IMR-90 (cell line): Measurements from ENCODE around the gene LTF.
"Not testable (repeated sequence)": the region's sequence is repeated elsewhere in the genome, so short reads cannot be mapped to it uniquely, and the experiment has no call there.

Experiments
- BHLHE40 ChIP-seq: fragments of 150-350 bp; IDR thresholded peaks from 2 replicates; pipeline ENCODE4 v1.6.1; 2016; ENCODE audit warnings: mild to moderate bottlenecking, low read depth, low read length
- CEBPB ChIP-seq: IDR thresholded peaks from 2 replicates; pipeline ENCODE4 v1.6.1; 2012; ENCODE audit warnings: low read depth, low read length, improper control_type of control experiment
- CHD1 ChIP-seq: IDR thresholded peaks from 2 replicates; pipeline ENCODE4 v1.6.1; 2012; ENCODE audit warnings: low read depth, low read length, improper control_type of control experiment
- FOS ChIP-seq: fragments of 150-350 bp; IDR thresholded peaks from 2 replicates; pipeline ENCODE4 v1.6.1; 2016; ENCODE audit warnings: low read depth, low read length
- MAFK ChIP-seq: IDR thresholded peaks from 2 replicates; pipeline ENCODE4 v1.6.1; 2012; ENCODE audit warnings: low read depth, low read length, improper control_type of control experiment
- MXI1 ChIP-seq: IDR thresholded peaks from 2 replicates; pipeline ENCODE4 v1.6.1; 2012; ENCODE audit warnings: low read depth, mild to moderate bottlenecking, low read length, moderate library complexity, borderline replicate concordance
- NFE2L2 ChIP-seq: fragments of 150-350 bp; IDR thresholded peaks from 2 replicates; pipeline ENCODE4 v1.6.1; 2016; ENCODE audit warnings: low read depth, mild to moderate bottlenecking, low read length
- POLR2A ChIP-seq: IDR thresholded peaks from 2 replicates; pipeline ENCODE4 v1.6.1; 2012; ENCODE audit warnings: mild to moderate bottlenecking, low read depth, low read length
- RAD21 ChIP-seq: IDR thresholded peaks from 2 replicates; pipeline ENCODE4 v1.6.1; 2012; ENCODE audit warnings: low read length, improper control_type of control experiment
- RCOR1 ChIP-seq: IDR thresholded peaks from 2 replicates; pipeline ENCODE4 v1.6.1; 2012; ENCODE audit warnings: mild to moderate bottlenecking, low read length, improper control_type of control experiment; ENCODE audit not compliant: insufficient replicate concordance
- SMC3 ChIP-seq: fragments of 150-350 bp; IDR thresholded peaks from 2 replicates; pipeline ENCODE4 v1.6.1; 2016; ENCODE audit warnings: low read depth, mild to moderate bottlenecking, antibody characterized with exemption, low read length, moderate library complexity
- TF ChIP-seq, protein P1 (sequence below): conservative IDR thresholded peaks from 2 replicates; pipeline ENCODE4 v1.5.1; 2012; ENCODE audit warnings: mild to moderate bottlenecking, low read depth, low read length, improper control_type of control experiment
- TF ChIP-seq, protein P2 (sequence below): fragments of 150-350 bp; IDR thresholded peaks from 2 replicates; pipeline ENCODE4 v1.6.1; 2016; ENCODE audit warnings: low read depth, mild to moderate bottlenecking, low read length, moderate library complexity, borderline replicate concordance
- TF ChIP-seq, protein P3 (sequence below): fragments of 150-350 bp; IDR thresholded peaks from 2 replicates; pipeline ENCODE4 v1.6.1; 2017; ENCODE audit warnings: mild to moderate bottlenecking, antibody characterized with exemption, low read length, low read depth

DNA sequence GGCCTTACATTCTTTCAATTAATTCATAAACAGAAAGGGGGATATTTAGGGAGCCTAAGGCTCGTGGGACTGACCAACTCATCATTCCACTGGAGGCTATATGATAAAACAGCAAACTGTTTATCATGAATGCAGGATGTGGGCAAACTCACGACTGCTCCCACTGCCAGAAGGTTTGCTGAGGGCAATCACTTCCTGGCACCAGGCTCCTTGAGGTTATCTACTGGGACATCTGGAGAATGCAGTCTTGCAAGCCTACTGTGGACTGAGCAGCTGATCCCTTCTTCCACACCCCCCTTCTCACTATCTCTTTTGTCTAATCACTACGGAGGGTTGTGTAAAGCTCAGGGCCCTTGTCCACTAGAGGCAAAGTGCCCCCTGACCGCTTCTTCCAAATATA, 31.6 kb downstream of the LTF start:
- TF ChIP-seq, protein P1, sequence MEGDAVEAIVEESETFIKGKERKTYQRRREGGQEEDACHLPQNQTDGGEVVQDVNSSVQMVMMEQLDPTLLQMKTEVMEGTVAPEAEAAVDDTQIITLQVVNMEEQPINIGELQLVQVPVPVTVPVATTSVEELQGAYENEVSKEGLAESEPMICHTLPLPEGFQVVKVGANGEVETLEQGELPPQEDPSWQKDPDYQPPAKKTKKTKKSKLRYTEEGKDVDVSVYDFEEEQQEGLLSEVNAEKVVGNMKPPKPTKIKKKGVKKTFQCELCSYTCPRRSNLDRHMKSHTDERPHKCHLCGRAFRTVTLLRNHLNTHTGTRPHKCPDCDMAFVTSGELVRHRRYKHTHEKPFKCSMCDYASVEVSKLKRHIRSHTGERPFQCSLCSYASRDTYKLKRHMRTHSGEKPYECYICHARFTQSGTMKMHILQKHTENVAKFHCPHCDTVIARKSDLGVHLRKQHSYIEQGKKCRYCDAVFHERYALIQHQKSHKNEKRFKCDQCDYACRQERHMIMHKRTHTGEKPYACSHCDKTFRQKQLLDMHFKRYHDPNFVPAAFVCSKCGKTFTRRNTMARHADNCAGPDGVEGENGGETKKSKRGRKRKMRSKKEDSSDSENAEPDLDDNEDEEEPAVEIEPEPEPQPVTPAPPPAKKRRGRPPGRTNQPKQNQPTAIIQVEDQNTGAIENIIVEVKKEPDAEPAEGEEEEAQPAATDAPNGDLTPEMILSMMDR, result not testable (repeated sequence)
- not testable (repeated sequence) for TF ChIP-seq CHD1, POLR2A, RCOR1, MXI1, RAD21, CEBPB, FOS, NFE2L2, BHLHE40, SMC3, MAFK
- TF ChIP-seq, protein P2, sequence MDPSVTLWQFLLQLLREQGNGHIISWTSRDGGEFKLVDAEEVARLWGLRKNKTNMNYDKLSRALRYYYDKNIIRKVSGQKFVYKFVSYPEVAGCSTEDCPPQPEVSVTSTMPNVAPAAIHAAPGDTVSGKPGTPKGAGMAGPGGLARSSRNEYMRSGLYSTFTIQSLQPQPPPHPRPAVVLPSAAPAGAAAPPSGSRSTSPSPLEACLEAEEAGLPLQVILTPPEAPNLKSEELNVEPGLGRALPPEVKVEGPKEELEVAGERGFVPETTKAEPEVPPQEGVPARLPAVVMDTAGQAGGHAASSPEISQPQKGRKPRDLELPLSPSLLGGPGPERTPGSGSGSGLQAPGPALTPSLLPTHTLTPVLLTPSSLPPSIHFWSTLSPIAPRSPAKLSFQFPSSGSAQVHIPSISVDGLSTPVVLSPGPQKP, result not testable (repeated sequence)
- TF ChIP-seq, protein P3, sequence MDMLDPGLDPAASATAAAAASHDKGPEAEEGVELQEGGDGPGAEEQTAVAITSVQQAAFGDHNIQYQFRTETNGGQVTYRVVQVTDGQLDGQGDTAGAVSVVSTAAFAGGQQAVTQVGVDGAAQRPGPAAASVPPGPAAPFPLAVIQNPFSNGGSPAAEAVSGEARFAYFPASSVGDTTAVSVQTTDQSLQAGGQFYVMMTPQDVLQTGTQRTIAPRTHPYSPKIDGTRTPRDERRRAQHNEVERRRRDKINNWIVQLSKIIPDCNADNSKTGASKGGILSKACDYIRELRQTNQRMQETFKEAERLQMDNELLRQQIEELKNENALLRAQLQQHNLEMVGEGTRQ, result not testable (repeated sequence)
